ENCODE measurements around the gene PSMB7.

The PSMB7 gene

GRCh38 chr9:124450931-124451661 is 35.9 kb upstream of the PSMB7 start:
- no peak for TF ChIP-seq CTCF (IDR thresholded peaks at IDR 0.05; ENCODE audit: low read length, missing control alignments)
- no peak for DNase-seq (ENCODE audit: low read depth)
- H3K4me3 ChIP-seq (replicated peaks; ENCODE audit: low read depth, low read length) = no peak overlapping the region

GRCh38 chr9:124450241-124450924 is 35.1 kb upstream of the PSMB7 start, which contains the start of gene ADGRD2:
Gene ADGRD2 (plus strand): TSS chr9:124450451. CDS start chr9:124451667, 1,216 bp downstream.
- no peak within 1 kb of the TSS for H3K4me3 ChIP-seq (replicated peaks; ENCODE audit: low read depth, low read length)
- peak; percentile 9 for DNase-seq (ENCODE audit: low read depth)
- no peak for TF ChIP-seq CTCF (IDR thresholded peaks at IDR 0.05; ENCODE audit: low read length, missing control alignments)

GRCh38 chr9:124449381-124450151 is 34.3 kb upstream of the PSMB7 start:
- no peak for TF ChIP-seq CTCF (IDR thresholded peaks at IDR 0.05; ENCODE audit: low read length, missing control alignments)

GRCh38 chr9:124448019-124448418 is 32.8 kb upstream of the PSMB7 start:
- no peak for TF ChIP-seq CTCF (IDR thresholded peaks at IDR 0.05; ENCODE audit: low read length, missing control alignments)
- DNase-seq (ENCODE audit: low read depth) = no peak
- no peak overlapping the region for H3K4me3 ChIP-seq (replicated peaks; ENCODE audit: low read depth, low read length)

More at GRCh38 chr9:124449381-124450151, 34.3 kb upstream of the PSMB7 start:
- no peak overlapping the region for H3K4me3 ChIP-seq (replicated peaks; ENCODE audit: low read depth, low read length)
- DNase-seq (ENCODE audit: low read depth) = no peak

GRCh38 chr9:124447297-124447661 is 32.0 kb upstream of the PSMB7 start:
- no peak for TF ChIP-seq CTCF (IDR thresholded peaks at IDR 0.05; ENCODE audit: low read length, missing control alignments)
- no peak for DNase-seq (ENCODE audit: low read depth)
- H3K4me3 ChIP-seq (replicated peaks; ENCODE audit: low read depth, low read length) = no peak overlapping the region

- no peak for DNase-seq (ENCODE audit: low read depth)
- no peak for TF ChIP-seq CTCF (IDR thresholded peaks at IDR 0.05; ENCODE audit: low read length, missing control alignments)
- no peak overlapping the region for H3K4me3 ChIP-seq (replicated peaks; ENCODE audit: low read depth, low read length)
Observed at GRCh38 chr9:124444166-124444565, 28.9 kb upstream of the PSMB7 start.
